HepG2 (cell line): ENCODE data around the gene MRAP. TPM values are rescaled to one million over a fixed set of nuclear protein-coding genes. Genes with fewer than 3 reads are reported as not detected.

ENCODE experiments used
- ADNP ChIP-seq: sonication (generic); formaldehyde crosslinking; IDR thresholded peaks from 2 replicates; pipeline ENCODE4 v1.4.0; 2020; ENCODE audit warnings: missing genetic modification reagents
- DR1 ChIP-seq: sonication (generic); formaldehyde crosslinking; IDR thresholded peaks from 2 replicates; pipeline ENCODE4 v1.8.0; 2021; ENCODE audit warnings: mild to moderate bottlenecking, missing genetic modification reagents, inconsistent platforms
- EZH2 ChIP-seq: conservative IDR thresholded peaks from 2 replicates; pipeline ENCODE4 v1.6.1; 2012; ENCODE audit warnings: mild to moderate bottlenecking, low read depth, low read length, moderate library complexity
- GZF1 ChIP-seq: sonication (generic); formaldehyde crosslinking; IDR thresholded peaks from 2 replicates; pipeline ENCODE4 v1.5.1; 2020; ENCODE audit warnings: mild to moderate bottlenecking, missing genetic modification reagents
- HOXA5 ChIP-seq: sonication (generic); formaldehyde crosslinking; IDR thresholded peaks from 2 replicates; pipeline ENCODE4 v1.4.0; 2020; ENCODE audit warnings: missing genetic modification reagents
- LCORL ChIP-seq, 2 experiments: fragments of 450-650 bp in 1 of 2; sonication (generic) in 1 of 2; formaldehyde crosslinking in 1 of 2; IDR thresholded peaks; 2 replicates each; pipeline versions ENCODE4 v1.5.0 to v1.6.1; 2017 to 2020; ENCODE audit warnings: antibody characterized with exemption in 1 of 2, missing genetic modification reagents in 1 of 2
- RNF2 ChIP-seq: fragments of 450-650 bp; conservative IDR thresholded peaks from 2 replicates; pipeline ENCODE4 v1.6.1; 2016; ENCODE audit warnings: low read depth
- ZBTB7B ChIP-seq: sonication (generic); formaldehyde crosslinking; IDR thresholded peaks from 2 replicates; pipeline ENCODE4 v1.4.0; 2020; ENCODE audit warnings: missing genetic modification reagents
- ZFP36L2 ChIP-seq: sonication (generic); formaldehyde crosslinking; IDR thresholded peaks from 2 replicates; pipeline ENCODE4 v1.4.0; 2020; ENCODE audit warnings: missing genetic modification reagents
- ZNF207 ChIP-seq: fragments of 450-650 bp; IDR thresholded peaks from 2 replicates; pipeline ENCODE4 v1.6.1; 2016; ENCODE audit warnings: antibody characterized with exemption, borderline replicate concordance
- ZNF510 ChIP-seq: sonication (generic); formaldehyde crosslinking; IDR thresholded peaks from 2 replicates; pipeline ENCODE4 v1.4.0; 2020; ENCODE audit warnings: low read depth, mild to moderate bottlenecking, missing genetic modification reagents
- ZNF549 ChIP-seq: sonication (generic); formaldehyde crosslinking; IDR thresholded peaks from 2 replicates; pipeline ENCODE4 v1.5.0; 2020; ENCODE audit warnings: missing genetic modification reagents
- polyA plus RNA-seq, 8 experiments: library from polyadenylated mRNA; depleted of rRNA in 3 of 8; stranded (reverse) in 7 of 8; unstranded in 1 of 8; fragments of >200 nt; fragmentation: Illumina TruSeq in 4 of 8; extraction: Trizol in 4 of 8; gene quantifications; 2 replicates each; pipeline versions ENCODE4 v1.2.1 to v1.2.3, GENCODE V29; 2011 to 2016; ENCODE audit warnings: low read depth in 4 of 8, missing spikeins in 1 of 8, mixed read lengths in 1 of 8; ENCODE audit not compliant: insufficient read depth in 1 of 8
- total RNA-seq, 5 experiments: library from RNA; depleted of rRNA; stranded (reverse); fragments of >200 nt; fragmentation: Illumina TruSeq; extraction: Trizol; gene quantifications; 2 replicates each; pipeline ENCODE4 v1.2.3, GENCODE V29; 2016; ENCODE audit warnings: low read depth in 1 of 5
- TF ChIP-seq, protein P1 (sequence below): sonication (generic); formaldehyde crosslinking; IDR thresholded peaks from 2 replicates; pipeline ENCODE4 v1.5.0; 2020; ENCODE audit warnings: mild to moderate bottlenecking, missing genetic modification reagents, borderline replicate concordance
- TF ChIP-seq, protein P2 (sequence below): sonication (generic); formaldehyde crosslinking; IDR thresholded peaks from 2 replicates; pipeline ENCODE4 v1.5.0; 2020; ENCODE audit warnings: missing genetic modification reagents, mild to moderate bottlenecking, borderline replicate concordance
- TF ChIP-seq, protein P3 (sequence below): sonication (generic); formaldehyde crosslinking; IDR thresholded peaks from 2 replicates; pipeline ENCODE4 v1.5.0; 2020; ENCODE audit warnings: missing genetic modification reagents, mild to moderate bottlenecking, borderline replicate concordance
- TF ChIP-seq, protein P4 (sequence below): sonication (generic); formaldehyde crosslinking; IDR thresholded peaks from 2 replicates; pipeline ENCODE4 v1.5.0; 2020; ENCODE audit warnings: mild to moderate bottlenecking, missing genetic modification reagents, moderate library complexity

MRAP gene
- total and polyA plus RNA-seq, 2 of the 13 experiments (the other 11 are each of a cell fraction or from before 2014, with no cell fraction given): 0.46 to 1.2 TPM

DNA sequence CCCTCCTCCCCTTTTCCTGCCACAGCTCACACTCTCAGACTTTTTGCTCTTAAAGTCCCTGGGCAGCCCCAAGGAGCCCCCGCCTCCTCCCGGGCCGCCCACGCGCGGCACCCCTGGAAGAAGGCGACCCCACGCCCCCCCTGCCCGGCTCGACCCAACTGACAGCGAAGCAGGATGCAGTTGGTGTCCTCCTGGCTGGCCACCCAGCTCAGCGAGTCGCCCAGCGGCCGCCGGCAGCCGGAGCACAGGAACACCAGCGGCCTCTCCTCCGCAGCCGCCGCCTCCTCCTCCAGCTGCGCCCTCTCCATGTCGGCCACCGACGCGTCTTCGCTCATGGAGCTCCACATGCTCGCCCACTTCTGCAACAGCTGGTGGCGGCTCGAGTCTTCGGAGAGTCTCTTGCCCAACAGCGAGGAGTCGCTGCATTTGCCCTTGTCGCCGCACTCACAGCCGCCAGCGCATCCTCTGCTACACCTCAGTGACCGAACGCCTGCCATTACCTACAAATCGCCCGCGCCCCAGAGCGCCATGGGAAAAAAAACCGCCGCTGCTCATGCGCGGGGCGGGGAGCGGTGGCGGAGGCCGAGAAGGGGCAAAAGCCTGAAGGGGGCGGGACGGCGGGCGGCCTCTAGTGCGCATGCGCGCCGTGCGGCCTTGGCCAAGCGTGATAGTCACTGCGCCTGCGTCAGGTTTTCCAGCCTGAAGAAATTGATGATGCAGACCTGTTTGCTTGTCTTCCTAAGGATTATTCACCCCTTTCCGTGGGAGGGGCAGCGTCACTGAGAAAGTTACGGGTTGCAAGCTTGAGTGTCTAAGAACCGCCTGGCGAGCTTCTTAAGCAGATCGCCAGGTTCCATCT is 19.9 kb upstream of the MRAP start, which contains the start of gene MIS18A (continued):
- no peak for TF ChIP-seq ZNF207
- TF ChIP-seq ZFP36L2 (CRISPR knock-in tag): no peak
- TF ChIP-seq ADNP (CRISPR knock-in tag): no peak
- TF ChIP-seq, protein P1, sequence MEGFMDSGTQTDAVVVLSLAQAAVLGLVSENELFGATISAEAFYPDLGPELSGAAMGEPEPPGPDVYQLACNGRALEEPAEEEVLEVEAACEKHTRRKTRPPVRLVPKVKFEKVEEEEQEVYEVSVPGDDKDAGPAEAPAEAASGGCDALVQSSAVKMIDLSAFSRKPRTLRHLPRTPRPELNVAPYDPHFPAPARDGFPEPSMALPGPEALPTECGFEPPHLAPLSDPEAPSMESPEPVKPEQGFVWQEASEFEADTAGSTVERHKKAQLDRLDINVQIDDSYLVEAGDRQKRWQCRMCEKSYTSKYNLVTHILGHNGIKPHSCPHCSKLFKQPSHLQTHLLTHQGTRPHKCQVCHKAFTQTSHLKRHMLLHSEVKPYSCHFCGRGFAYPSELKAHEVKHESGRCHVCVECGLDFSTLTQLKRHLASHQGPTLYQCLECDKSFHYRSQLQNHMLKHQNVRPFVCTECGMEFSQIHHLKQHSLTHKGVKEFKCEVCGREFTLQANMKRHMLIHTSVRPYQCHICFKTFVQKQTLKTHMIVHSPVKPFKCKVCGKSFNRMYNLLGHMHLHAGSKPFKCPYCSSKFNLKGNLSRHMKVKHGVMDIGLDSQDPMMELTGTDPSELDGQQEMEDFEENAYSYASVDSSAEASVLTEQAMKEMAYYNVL (CRISPR knock-in tag): peak; percentile 62; the same call in 1 of the 2 replicates
- no peak for TF ChIP-seq EZH2
- TF ChIP-seq GZF1 (CRISPR knock-in tag): no peak
- TF ChIP-seq, protein P2, sequence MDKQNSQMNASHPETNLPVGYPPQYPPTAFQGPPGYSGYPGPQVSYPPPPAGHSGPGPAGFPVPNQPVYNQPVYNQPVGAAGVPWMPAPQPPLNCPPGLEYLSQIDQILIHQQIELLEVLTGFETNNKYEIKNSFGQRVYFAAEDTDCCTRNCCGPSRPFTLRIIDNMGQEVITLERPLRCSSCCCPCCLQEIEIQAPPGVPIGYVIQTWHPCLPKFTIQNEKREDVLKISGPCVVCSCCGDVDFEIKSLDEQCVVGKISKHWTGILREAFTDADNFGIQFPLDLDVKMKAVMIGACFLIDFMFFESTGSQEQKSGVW (CRISPR knock-in tag): 0 out of 2 replicates have a peak, but pooled peaks have one; percentile 59
- TF ChIP-seq DR1 (CRISPR knock-in tag): peak; percentile 66
- TF ChIP-seq ZNF549: no peak
- TF ChIP-seq, protein P3, sequence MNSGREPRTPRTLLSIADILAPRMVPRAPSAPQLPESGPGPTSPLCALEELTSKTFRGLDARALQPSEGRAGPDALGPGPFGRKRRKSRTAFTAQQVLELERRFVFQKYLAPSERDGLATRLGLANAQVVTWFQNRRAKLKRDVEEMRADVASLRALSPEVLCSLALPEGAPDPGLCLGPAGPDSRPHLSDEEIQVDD (CRISPR knock-in tag): no peak
- TF ChIP-seq, protein P4, sequence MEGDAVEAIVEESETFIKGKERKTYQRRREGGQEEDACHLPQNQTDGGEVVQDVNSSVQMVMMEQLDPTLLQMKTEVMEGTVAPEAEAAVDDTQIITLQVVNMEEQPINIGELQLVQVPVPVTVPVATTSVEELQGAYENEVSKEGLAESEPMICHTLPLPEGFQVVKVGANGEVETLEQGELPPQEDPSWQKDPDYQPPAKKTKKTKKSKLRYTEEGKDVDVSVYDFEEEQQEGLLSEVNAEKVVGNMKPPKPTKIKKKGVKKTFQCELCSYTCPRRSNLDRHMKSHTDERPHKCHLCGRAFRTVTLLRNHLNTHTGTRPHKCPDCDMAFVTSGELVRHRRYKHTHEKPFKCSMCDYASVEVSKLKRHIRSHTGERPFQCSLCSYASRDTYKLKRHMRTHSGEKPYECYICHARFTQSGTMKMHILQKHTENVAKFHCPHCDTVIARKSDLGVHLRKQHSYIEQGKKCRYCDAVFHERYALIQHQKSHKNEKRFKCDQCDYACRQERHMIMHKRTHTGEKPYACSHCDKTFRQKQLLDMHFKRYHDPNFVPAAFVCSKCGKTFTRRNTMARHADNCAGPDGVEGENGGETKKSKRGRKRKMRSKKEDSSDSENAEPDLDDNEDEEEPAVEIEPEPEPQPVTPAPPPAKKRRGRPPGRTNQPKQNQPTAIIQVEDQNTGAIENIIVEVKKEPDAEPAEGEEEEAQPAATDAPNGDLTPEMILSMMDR: peak; percentile 42
- 0 out of 2 replicates have a peak, but pooled peaks have one; percentile 45 for TF ChIP-seq HOXA5 (CRISPR knock-in tag)
- TF ChIP-seq RNF2: 0 out of 2 replicates have a peak, but pooled peaks have one; percentile 40
- TF ChIP-seq ZNF510 (CRISPR knock-in tag): no peak
- no peak for TF ChIP-seq LCORL (IDR thresholded peaks at IDR 0.05)
- TF ChIP-seq LCORL (CRISPR knock-in tag; IDR thresholded peaks at IDR 0.05): 0 out of 2 replicates have a peak, but pooled peaks have one; percentile 9
- no peak for TF ChIP-seq ZBTB7B
